Esophagus squamous epithelium (tissue), 4 donors: ENCODE measurements around the gene ZFP92.

Source experiments
- CTCF ChIP-seq, 6 experiments: fragments of 450-650 bp in 4 of 6; fragments of 200-600 bp in 2 of 6; sonication (generic) in 2 of 6; IDR thresholded peaks; one replicate each; pipeline ENCODE4 v1.5.1; 2016 to 2019; ENCODE audit warnings: antibody characterized with exemption in 6 of 6, mild to moderate bottlenecking in 4 of 6, moderate library complexity in 4 of 6
- POLR2A ChIP-seq, 4 donors: fragments of 450-650 bp; IDR thresholded peaks; one replicate each; pipeline ENCODE4 v1.6.1; 2017; ENCODE audit warnings: antibody characterized with exemption in 4 of 4, mild to moderate bottlenecking in 4 of 4, moderate library complexity in 3 of 4

DNA sequence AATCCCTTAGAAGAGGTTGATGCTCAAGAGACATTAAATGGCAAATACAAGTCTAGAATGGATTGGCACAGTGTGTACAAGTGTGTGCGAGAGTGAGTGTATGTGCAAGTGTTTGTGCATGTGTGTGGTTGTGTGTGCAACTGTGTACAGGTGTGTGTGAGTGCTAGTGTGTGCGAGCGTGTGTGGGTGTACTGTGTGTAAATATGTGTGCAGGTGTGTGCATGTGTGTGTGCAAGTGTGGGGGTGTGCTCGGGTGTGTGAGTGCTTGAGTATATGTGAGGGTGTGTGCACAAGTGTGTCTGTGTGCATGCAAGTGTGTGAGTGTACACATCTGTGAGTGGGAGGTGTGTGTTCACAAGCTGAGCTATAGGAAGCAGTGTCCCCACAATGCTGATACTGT is 28.7 kb downstream of the ZFP92 start:
- TF ChIP-seq CTCF (IDR thresholded peaks at IDR 0.05) (no peak), POLR2A (IDR thresholded peaks at IDR 0.05) (no peak)
